Bladder microvascular endothelial cell (primary cell): ENCODE measurements around the gene RIMBP3C. TPM values are rescaled to one million over a fixed set of nuclear protein-coding genes. Genes with fewer than 3 reads are reported as not detected.

Experiments
- total RNA-seq: library from RNA; depleted of rRNA; stranded (reverse); fragments of >200 nt; gene quantifications from 2 replicates; pipeline ENCODE4 v1.2.3, GENCODE V29; 2014

Gene RIMBP3C
- total RNA-seq = not detected in 2 replicates

DNA sequence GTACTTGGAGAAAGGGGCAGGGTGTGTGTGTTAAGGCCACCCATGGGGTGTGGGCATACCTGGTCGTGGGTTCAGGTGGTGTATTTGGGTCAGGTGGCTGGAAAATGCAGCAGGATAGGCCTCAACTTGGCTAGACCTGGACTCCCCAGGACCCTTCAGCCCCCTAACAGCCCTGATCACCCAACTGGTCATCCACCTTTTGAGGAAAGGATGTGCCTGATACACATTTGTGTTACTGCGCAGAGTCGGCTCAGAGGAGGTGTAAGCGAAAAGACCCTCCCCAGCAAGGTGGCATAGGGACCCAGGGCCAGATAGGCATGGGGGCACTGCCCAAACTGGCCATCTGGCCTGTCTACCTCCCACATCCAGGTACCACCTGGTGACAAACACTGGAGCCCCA lies at the start of gene RIMBP3C:
RIMBP3C (minus strand) TSS at position 101 of the 400 bp plus-strand sequence. CDS start 485 bp downstream, outside the sequence.

DNA sequence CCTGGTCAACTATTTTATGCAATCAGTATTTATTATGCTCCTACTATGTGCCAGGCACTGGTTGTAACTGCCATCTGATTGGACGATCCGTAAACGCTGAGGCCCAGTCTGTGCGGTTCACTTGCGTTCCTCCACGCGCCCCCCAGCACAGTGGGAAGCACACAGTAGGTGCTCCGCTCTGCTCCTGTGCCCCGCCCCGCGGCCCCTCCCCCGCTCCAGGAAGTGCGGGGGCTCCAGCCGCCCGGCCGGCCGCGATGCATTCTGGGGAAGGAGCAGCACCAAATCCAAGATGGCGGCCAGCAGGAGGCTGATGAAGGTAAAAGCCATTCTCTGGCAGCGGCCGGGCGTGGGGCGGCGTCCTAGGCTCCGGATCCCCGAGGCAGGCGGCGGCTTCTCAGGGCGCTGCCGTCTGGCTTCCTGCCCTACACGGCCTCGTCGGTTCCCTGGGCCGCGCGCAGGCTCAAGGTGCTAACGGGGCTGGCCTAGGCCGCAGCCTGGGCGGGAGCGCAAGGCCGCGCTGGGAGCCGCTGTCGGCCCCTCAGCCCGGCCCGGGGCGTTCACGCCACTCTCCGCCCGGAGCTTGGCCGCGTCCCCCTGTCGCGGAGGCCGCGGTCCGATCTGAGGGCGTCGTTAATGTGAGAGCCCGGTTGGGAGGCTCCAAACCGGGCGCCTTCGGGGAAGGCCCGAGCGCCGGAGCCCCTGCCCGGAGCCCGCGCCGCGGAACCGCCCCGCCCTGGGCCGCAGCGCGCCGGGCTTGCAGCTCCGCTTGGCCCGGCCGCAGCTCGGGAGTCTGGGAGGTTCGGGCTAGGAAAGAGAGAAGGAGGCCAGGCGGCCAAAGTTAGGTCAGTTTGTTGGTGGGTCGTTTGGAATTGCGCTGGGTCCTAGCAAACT lies 16.4 kb upstream of the RIMBP3C start, which contains the start of gene UBE2L3:
UBE2L3 (plus strand) TSS at position 259 of the 891 bp plus-strand sequence; CDS start at position 290, 31 bp downstream.

Other genes starting within 250 kb of the RIMBP3C start
- 0.19 TPM in 1 of 2 replicates, not detected in the other for gene RIMBP3B, start 167.7 kb downstream of the RIMBP3C start, total RNA-seq
- 1.9 and 4.2 TPM in 2 replicates for gene HIC2, start 134.1 kb downstream of the RIMBP3C start, total RNA-seq
- gene TMEM191C, start 84.1 kb downstream of the RIMBP3C start, total RNA-seq = 0.63 and 1.9 TPM in 2 replicates
- gene UBE2L3, start 16.3 kb upstream of the RIMBP3C start, total RNA-seq = 28.3 and 29.6 TPM in 2 replicates
- 10.6 and 14.1 TPM in 2 replicates for gene YDJC, start 78.6 kb upstream of the RIMBP3C start, total RNA-seq
- gene CCDC116, start 81.3 kb upstream of the RIMBP3C start, total RNA-seq = 0.13 and 0.16 TPM in 2 replicates
- gene SDF2L1, start 90.8 kb upstream of the RIMBP3C start, total RNA-seq = 19.1 and 53.1 TPM in 2 replicates
- 11.2 and 26.1 TPM in 2 replicates for gene PPIL2, start 114.6 kb upstream of the RIMBP3C start, total RNA-seq
- 2.9 and 8.3 TPM in 2 replicates for gene YPEL1, start 184.3 kb upstream of the RIMBP3C start, total RNA-seq